Stimulated activated CD8-positive, alpha-beta memory T cell treated with anti-CD3 and anti-CD28 coated beads, Interleukin-12 subunit alpha, Interleukin-12 subunit beta, amount 100 ng/mL, for 1 hour (primary cell): ENCODE measurements around the gene SAA4.
"Not testable (repeated sequence)": the region's sequence is repeated elsewhere in the genome, so short reads cannot be mapped to it uniquely, and the experiment has no call there.

ENCODE experiments used
- DNase-seq: peaks from one replicate; pipeline ENCODE4 v3.0.0-alpha.2; 2020; ENCODE audit warnings: low read depth

The SAA4 gene

GRCh38 chr11:18189476-18190245, 46.9 kb downstream of the SAA4 start:
- not testable (repeated sequence) for DNase-seq

DNA sequence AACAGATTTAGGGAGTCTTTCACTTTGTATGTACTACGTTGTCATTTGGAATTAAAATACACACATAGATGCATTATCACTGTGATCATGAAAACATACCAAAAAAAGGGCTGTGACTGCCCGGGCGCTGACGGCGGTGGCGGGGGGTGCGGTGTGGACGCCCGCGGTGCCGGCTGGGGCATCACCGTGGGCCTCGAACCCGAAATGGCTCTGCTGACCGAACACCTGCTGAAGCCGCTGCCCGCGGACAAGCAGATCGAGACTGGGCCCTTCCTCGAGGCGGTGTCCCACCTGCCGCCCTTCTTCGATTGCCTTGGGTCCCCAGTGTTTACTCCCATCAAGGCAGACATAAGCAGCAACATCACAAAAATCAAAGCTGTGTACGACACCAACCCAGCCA, 47.8 kb downstream of the SAA4 start:
- no peak for DNase-seq
